ENCODE measurements around the gene DEFB127.
"Not testable (repeated sequence)": the region's sequence is repeated elsewhere in the genome, so short reads cannot be mapped to it uniquely, and the experiment has no call there.

DEFB127 gene

GRCh38 chr20:157154-157553, at the start of gene DEFB127:
Gene DEFB127, plus strand, starts transcription at chr20:157454. Its CDS starts 91 bp downstream, at chr20:157545.
- Histone ChIP-seq H3K9me3 (ENCODE audit: control insufficient read depth in 5 of 5, low read length in 5 of 5) (no peaks in the 10 kb centered on the region), H3K27me3 (ENCODE audit: control insufficient read depth in 5 of 5, insufficient read depth in 4 of 5, low read length in 5 of 5) (peaks cover 0 to 4% (median 2%) of the 10 kb centered on the region in 5 donors), H3K9ac (ENCODE audit: low read length in 5 of 5) (no peak within 1 kb of the TSS), H3K4me1 (ENCODE audit: control insufficient read depth in 5 of 5, insufficient read depth in 5 of 5, low read length in 5 of 5) (no peaks in the 10 kb centered on the region), H3K4me3 (ENCODE audit: low read depth in 1 of 5, low read length in 5 of 5) (no peak within 1 kb of the TSS), H3K27ac (ENCODE audit: low read depth, low read length) (no peak within 1 kb of the TSS), H3K36me3 (ENCODE audit: control insufficient read depth in 5 of 5, insufficient read depth in 5 of 5, low read length in 5 of 5) (no peaks in the 10 kb centered on the region)

GRCh38 chr20:112396-112795, 44.9 kb upstream of the DEFB127 start:
- H3K36me3 ChIP-seq (ENCODE audit: control insufficient read depth in 5 of 5, insufficient read depth in 5 of 5, low read length in 5 of 5), result no peaks in the 10 kb centered on the region
- H3K4me3 ChIP-seq (ENCODE audit: low read depth in 1 of 5, low read length in 5 of 5), result no peak overlapping the region
- peaks cover 0 to 5% (median 2%) of the 10 kb centered on the region in 5 donors for H3K9me3 ChIP-seq (ENCODE audit: control insufficient read depth in 5 of 5, low read length in 5 of 5)
- no peak overlapping the region for H3K27ac ChIP-seq (ENCODE audit: low read depth, low read length)
- H3K4me1 ChIP-seq (ENCODE audit: control insufficient read depth in 5 of 5, insufficient read depth in 5 of 5, low read length in 5 of 5), result no peaks in the 10 kb centered on the region
- H3K9ac ChIP-seq (ENCODE audit: low read length in 5 of 5), result no peak overlapping the region
- H3K27me3 ChIP-seq (ENCODE audit: control insufficient read depth in 5 of 5, insufficient read depth in 4 of 5, low read length in 5 of 5), result peaks cover 0 to 7% (median 5%) of the 10 kb centered on the region in 5 donors

- Histone ChIP-seq H3K9me3 (ENCODE audit: control insufficient read depth in 5 of 5, low read length in 5 of 5) (peaks cover 0 to 9% (median 8%) of the 10 kb centered on the region in 5 donors), H3K4me3 (ENCODE audit: low read depth in 1 of 5, low read length in 5 of 5) (no peak overlapping the region), H3K9ac (ENCODE audit: low read length in 5 of 5) (no peak overlapping the region), H3K36me3 (ENCODE audit: control insufficient read depth in 5 of 5, insufficient read depth in 5 of 5, low read length in 5 of 5) (no peaks in the 10 kb centered on the region), H3K27me3 (ENCODE audit: control insufficient read depth in 5 of 5, insufficient read depth in 4 of 5, low read length in 5 of 5) (peaks cover 0 to 7% (median 5%) of the 10 kb centered on the region in 5 donors), H3K4me1 (ENCODE audit: control insufficient read depth in 5 of 5, insufficient read depth in 5 of 5, low read length in 5 of 5) (no peaks in the 10 kb centered on the region), H3K27ac (ENCODE audit: low read depth, low read length) (no peak overlapping the region)
These were observed 39.7 kb upstream of the DEFB127 start for GRCh38 chr20:117518-117917.

GRCh38 chr20:129786-130323, 27.4 kb upstream of the DEFB127 start:
- H3K36me3 ChIP-seq (ENCODE audit: control insufficient read depth in 5 of 5, insufficient read depth in 5 of 5, low read length in 5 of 5); H3K4me3 ChIP-seq (ENCODE audit: low read depth in 1 of 5, low read length in 5 of 5); H3K9ac ChIP-seq (ENCODE audit: low read length in 5 of 5); H3K9me3 ChIP-seq (ENCODE audit: control insufficient read depth in 5 of 5, low read length in 5 of 5); H3K27me3 ChIP-seq (ENCODE audit: control insufficient read depth in 5 of 5, insufficient read depth in 4 of 5, low read length in 5 of 5); H3K27ac ChIP-seq (ENCODE audit: low read depth, low read length); H3K4me1 ChIP-seq (ENCODE audit: control insufficient read depth in 5 of 5, insufficient read depth in 5 of 5, low read length in 5 of 5): not testable (repeated sequence)

GRCh38 chr20:137668-138490, 19.4 kb upstream of the DEFB127 start:
- Histone ChIP-seq H3K36me3 (ENCODE audit: control insufficient read depth in 5 of 5, insufficient read depth in 5 of 5, low read length in 5 of 5) (no peaks in the 10 kb centered on the region), H3K4me1 (ENCODE audit: control insufficient read depth in 5 of 5, insufficient read depth in 5 of 5, low read length in 5 of 5) (no peaks in the 10 kb centered on the region), H3K9me3 (ENCODE audit: control insufficient read depth in 5 of 5, low read length in 5 of 5) (peaks cover 0 to 5% (median 0%) of the 10 kb centered on the region in 5 donors), H3K27me3 (ENCODE audit: control insufficient read depth in 5 of 5, insufficient read depth in 4 of 5, low read length in 5 of 5) (peaks cover 0 to 13% (median 3%) of the 10 kb centered on the region in 5 donors), H3K27ac (ENCODE audit: low read depth, low read length) (no peak overlapping the region), H3K9ac (ENCODE audit: low read length in 5 of 5) (no peak overlapping the region), H3K4me3 (ENCODE audit: low read depth in 1 of 5, low read length in 5 of 5) (no peak overlapping the region)

- Histone ChIP-seq H3K36me3 (ENCODE audit: control insufficient read depth in 5 of 5, insufficient read depth in 5 of 5, low read length in 5 of 5) (no peaks in the 10 kb centered on the region), H3K27ac (ENCODE audit: low read depth, low read length) (no peak within 1 kb of the TSS), H3K9ac (ENCODE audit: low read length in 5 of 5) (no peak within 1 kb of the TSS), H3K4me1 (ENCODE audit: control insufficient read depth in 5 of 5, insufficient read depth in 5 of 5, low read length in 5 of 5) (no peaks in the 10 kb centered on the region), H3K27me3 (ENCODE audit: control insufficient read depth in 5 of 5, insufficient read depth in 4 of 5, low read length in 5 of 5) (peaks cover 2 to 13% (median 3%) of the 10 kb centered on the region in 5 donors), H3K9me3 (ENCODE audit: control insufficient read depth in 5 of 5, low read length in 5 of 5) (peaks cover 0 to 5% (median 0%) of the 10 kb centered on the region in 5 donors), H3K4me3 (ENCODE audit: low read depth in 1 of 5, low read length in 5 of 5) (no peak within 1 kb of the TSS)
These were observed 15.0 kb upstream of the DEFB127 start, which contains the start of gene DEFB126 for GRCh38 chr20:142290-142689. Gene DEFB126, plus strand, starts transcription at chr20:142590. Its CDS starts 39 bp downstream, at chr20:142629.

GRCh38 chr20:145877-146276, 11.4 kb upstream of the DEFB127 start:
- Histone ChIP-seq H3K27ac (ENCODE audit: low read depth, low read length) (no peak overlapping the region), H3K4me1 (ENCODE audit: control insufficient read depth in 5 of 5, insufficient read depth in 5 of 5, low read length in 5 of 5) (no peaks in the 10 kb centered on the region), H3K9me3 (ENCODE audit: control insufficient read depth in 5 of 5, low read length in 5 of 5) (no peaks in the 10 kb centered on the region), H3K4me3 (ENCODE audit: low read depth in 1 of 5, low read length in 5 of 5) (no peak overlapping the region), H3K9ac (ENCODE audit: low read length in 5 of 5) (no peak overlapping the region), H3K27me3 (ENCODE audit: control insufficient read depth in 5 of 5, insufficient read depth in 4 of 5, low read length in 5 of 5) (peaks cover 2 to 6% (median 5%) of the 10 kb centered on the region in 5 donors), H3K36me3 (ENCODE audit: control insufficient read depth in 5 of 5, insufficient read depth in 5 of 5, low read length in 5 of 5) (no peaks in the 10 kb centered on the region)

- H3K4me3 ChIP-seq (ENCODE audit: low read depth in 1 of 5, low read length in 5 of 5), result no peak overlapping the region
- H3K36me3 ChIP-seq (ENCODE audit: control insufficient read depth in 5 of 5, insufficient read depth in 5 of 5, low read length in 5 of 5), result no peaks in the 10 kb centered on the region
- H3K9me3 ChIP-seq (ENCODE audit: control insufficient read depth in 5 of 5, low read length in 5 of 5), result no peaks in the 10 kb centered on the region
- no peak overlapping the region for H3K9ac ChIP-seq (ENCODE audit: low read length in 5 of 5)
- H3K27ac ChIP-seq (ENCODE audit: low read depth, low read length), result no peak overlapping the region
- H3K4me1 ChIP-seq (ENCODE audit: control insufficient read depth in 5 of 5, insufficient read depth in 5 of 5, low read length in 5 of 5), result no peaks in the 10 kb centered on the region
- H3K27me3 ChIP-seq (ENCODE audit: control insufficient read depth in 5 of 5, insufficient read depth in 4 of 5, low read length in 5 of 5), result peaks cover 0 to 3% (median 0%) of the 10 kb centered on the region in 5 donors
These were observed 5.1 kb upstream of the DEFB127 start for GRCh38 chr20:152131-152530.

GRCh38 chr20:164618-165017, 7.4 kb downstream of the DEFB127 start:
- no peaks in the 10 kb centered on the region for H3K9me3 ChIP-seq (ENCODE audit: control insufficient read depth in 5 of 5, low read length in 5 of 5)
- peaks cover 0 to 2% (median 0%) of the 10 kb centered on the region in 5 donors for H3K27me3 ChIP-seq (ENCODE audit: control insufficient read depth in 5 of 5, insufficient read depth in 4 of 5, low read length in 5 of 5)
- H3K9ac ChIP-seq (ENCODE audit: low read length in 5 of 5), result no peak overlapping the region
- H3K4me1 ChIP-seq (ENCODE audit: control insufficient read depth in 5 of 5, insufficient read depth in 5 of 5, low read length in 5 of 5), result no peaks in the 10 kb centered on the region
- no peak overlapping the region for H3K27ac ChIP-seq (ENCODE audit: low read depth, low read length)
- H3K36me3 ChIP-seq (ENCODE audit: control insufficient read depth in 5 of 5, insufficient read depth in 5 of 5, low read length in 5 of 5), result no peaks in the 10 kb centered on the region
- H3K4me3 ChIP-seq (ENCODE audit: low read depth in 1 of 5, low read length in 5 of 5), result no peak overlapping the region

- no peak overlapping the region for H3K27ac ChIP-seq (ENCODE audit: low read depth, low read length)
- H3K9me3 ChIP-seq (ENCODE audit: control insufficient read depth in 5 of 5, low read length in 5 of 5), result no peaks in the 10 kb centered on the region
- no peak overlapping the region for H3K4me3 ChIP-seq (ENCODE audit: low read depth in 1 of 5, low read length in 5 of 5)
- H3K9ac ChIP-seq (ENCODE audit: low read length in 5 of 5), result no peak overlapping the region
- no peaks in the 10 kb centered on the region for H3K4me1 ChIP-seq (ENCODE audit: control insufficient read depth in 5 of 5, insufficient read depth in 5 of 5, low read length in 5 of 5)
- peaks cover 0 to 2% (median 0%) of the 10 kb centered on the region in 5 donors for H3K27me3 ChIP-seq (ENCODE audit: control insufficient read depth in 5 of 5, insufficient read depth in 4 of 5, low read length in 5 of 5)
- no peaks in the 10 kb centered on the region for H3K36me3 ChIP-seq (ENCODE audit: control insufficient read depth in 5 of 5, insufficient read depth in 5 of 5, low read length in 5 of 5)
These were observed 11.6 kb downstream of the DEFB127 start for GRCh38 chr20:168876-169275.
